GM21360 (cell line): Measurements from ENCODE around the gene ABAT.
"Not testable (repeated sequence)": the region's sequence is repeated elsewhere in the genome, so short reads cannot be mapped to it uniquely, and the experiment has no call there.

ENCODE experiments used
- ATAC-seq: cut with Tn5 transposase; IDR thresholded peaks from one replicate; pipeline ENCODE4 v1.9.1; 2021; ENCODE audit warnings: mild to moderate bottlenecking, moderate library complexity; ENCODE audit not compliant: unreplicated experiment

Gene ABAT

GRCh38 chr16:8774208-8774607 is 99.8 kb downstream of the ABAT start:
- ATAC-seq: no peak

DNA sequence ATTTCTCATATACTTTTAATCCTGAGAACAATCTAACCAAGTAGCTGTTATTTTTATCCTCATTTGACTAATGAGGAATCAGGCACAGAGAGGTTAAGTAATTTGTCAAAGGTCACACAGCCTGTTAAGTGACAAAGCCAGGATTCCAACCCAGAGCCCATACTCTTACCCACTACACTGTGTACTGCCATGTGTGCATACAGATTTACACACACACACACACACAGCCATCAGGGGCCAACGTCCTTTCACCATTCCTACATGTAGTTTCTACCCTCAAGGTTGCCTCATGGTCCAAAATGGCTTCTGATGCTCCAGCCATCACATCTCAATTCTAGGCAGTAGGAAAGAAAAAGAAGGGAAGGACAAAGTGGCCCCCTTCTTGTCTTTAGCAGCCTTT is 100.9 kb downstream of the ABAT start:
- ATAC-seq: no peak

- no peak for ATAC-seq
These were observed 101.7 kb downstream of the ABAT start for GRCh38 chr16:8776129-8776584.

GRCh38 chr16:8777217-8777616 is 102.8 kb downstream of the ABAT start:
- no peak for ATAC-seq

DNA sequence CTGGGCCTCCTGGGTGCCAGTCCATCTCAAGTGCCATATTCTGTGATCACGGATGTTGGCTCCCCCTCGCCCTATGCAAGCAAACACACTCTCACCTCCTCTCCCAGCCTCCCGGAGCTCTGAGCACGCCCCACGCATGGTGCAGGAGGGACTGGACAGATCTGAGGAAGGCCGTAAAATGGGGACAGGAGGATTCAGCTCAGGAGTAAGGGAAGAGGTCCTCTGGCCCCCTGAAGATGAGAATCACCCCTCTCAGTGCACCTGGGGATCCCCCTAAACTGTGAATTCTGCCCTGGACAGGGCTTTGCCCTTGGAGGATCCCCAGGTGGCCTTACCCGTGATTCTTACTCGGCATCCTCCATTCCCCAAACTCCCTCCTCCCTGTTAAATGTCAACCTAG is 107.4 kb downstream of the ABAT start:
- no peak for ATAC-seq

DNA sequence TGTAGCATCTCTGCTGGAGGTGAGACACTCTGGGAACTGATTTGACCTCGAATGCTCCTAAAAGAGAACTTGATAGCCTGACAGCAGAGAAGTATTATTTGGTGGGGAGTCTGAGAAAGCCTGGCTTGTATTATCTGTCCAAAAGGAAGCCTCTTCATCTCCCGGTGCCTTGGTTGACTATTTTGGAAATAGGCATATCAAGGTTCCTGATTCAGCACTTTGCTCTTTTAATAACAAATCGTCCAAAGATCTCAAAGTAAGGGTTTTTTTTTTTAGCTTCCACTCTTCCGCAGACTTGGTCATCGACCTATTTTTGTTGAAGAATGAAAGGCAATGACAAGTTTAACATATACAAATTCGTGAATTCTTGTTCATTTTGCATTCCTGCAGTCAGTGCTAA is 108.3 kb downstream of the ABAT start:
- ATAC-seq: no peak

- ATAC-seq: no peak
These were observed 111.0 kb downstream of the ABAT start for GRCh38 chr16:8785408-8785807.

GRCh38 chr16:8786316-8786715 is 111.9 kb downstream of the ABAT start:
- not testable (repeated sequence) for ATAC-seq

GRCh38 chr16:8788578-8789172 is 114.3 kb downstream of the ABAT start:
- no peak for ATAC-seq

GRCh38 chr16:8795091-8795490 is 120.7 kb downstream of the ABAT start:
- ATAC-seq: no peak

- no peak for ATAC-seq
These were observed 121.4 kb downstream of the ABAT start for GRCh38 chr16:8795818-8796217.

- ATAC-seq: peak; percentile 2
These were observed 122.3 kb downstream of the ABAT start for GRCh38 chr16:8796469-8797363.

DNA sequence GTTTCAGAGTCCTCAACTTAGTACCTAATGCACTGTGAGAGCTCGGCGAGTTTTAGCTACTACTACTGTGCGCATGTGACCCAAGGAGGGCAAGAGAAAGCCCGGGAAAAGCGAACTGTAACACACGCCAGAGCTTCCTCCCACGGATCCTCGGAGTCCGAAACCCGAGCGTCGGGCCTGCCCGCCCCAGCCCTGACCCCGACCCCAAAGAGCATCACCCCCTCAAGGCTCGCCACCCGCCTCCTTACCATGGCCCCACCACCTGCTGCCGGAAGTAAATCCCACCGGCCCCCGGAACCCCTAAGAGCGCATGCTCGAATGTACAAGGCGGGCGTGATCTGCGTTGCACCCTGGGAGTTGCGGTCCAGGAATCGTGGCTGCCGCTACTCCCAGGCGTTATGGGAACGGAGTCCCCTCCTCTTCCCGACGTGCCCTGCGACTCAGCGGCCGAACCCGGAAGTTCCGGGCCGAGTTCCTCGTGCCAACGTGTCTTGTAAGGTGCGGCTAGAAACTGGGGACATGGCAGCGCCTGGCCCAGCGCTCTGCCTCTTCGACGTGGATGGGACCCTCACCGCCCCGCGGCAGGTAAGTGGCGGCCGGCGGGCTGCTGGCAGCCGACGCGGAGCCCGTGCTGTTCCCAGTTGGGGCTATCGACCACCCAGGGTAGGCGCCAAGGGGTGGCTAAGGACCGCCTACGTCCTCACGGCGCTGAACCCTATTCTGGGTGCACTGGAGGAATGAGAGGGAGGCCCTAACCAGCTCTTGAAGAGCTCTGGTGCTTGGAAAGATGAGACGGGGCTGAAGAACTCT is 123.2 kb downstream of the ABAT start, which contains the start of the genes PMM2 and TMEM186:
TSS of gene PMM2 (plus strand) at position 476 of the 810 bp plus-strand sequence. CDS start at position 520, 44 bp downstream.
TSS of gene TMEM186 (minus strand) at position 276 of the 810 bp plus-strand sequence. CDS start at position 251, 25 bp downstream.
- peak; percentile 93 for ATAC-seq

DNA sequence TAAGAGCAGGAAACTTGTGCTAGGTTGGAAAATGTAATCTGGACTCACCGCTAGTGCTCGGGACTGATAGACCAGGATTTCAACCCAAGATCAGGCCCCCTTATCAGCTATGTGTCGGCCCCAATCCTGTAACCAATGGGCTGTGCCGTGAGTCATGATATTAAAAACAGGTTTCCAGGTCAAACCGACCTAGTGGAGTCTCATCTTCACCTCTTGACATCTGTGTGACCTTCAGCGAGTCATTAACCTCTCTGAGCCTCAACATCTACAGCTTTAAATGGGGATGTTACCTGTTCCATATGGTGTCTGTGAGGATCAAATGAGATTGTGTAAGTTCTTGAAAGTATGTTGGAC is 123.7 kb downstream of the ABAT start:
- no peak for ATAC-seq

DNA sequence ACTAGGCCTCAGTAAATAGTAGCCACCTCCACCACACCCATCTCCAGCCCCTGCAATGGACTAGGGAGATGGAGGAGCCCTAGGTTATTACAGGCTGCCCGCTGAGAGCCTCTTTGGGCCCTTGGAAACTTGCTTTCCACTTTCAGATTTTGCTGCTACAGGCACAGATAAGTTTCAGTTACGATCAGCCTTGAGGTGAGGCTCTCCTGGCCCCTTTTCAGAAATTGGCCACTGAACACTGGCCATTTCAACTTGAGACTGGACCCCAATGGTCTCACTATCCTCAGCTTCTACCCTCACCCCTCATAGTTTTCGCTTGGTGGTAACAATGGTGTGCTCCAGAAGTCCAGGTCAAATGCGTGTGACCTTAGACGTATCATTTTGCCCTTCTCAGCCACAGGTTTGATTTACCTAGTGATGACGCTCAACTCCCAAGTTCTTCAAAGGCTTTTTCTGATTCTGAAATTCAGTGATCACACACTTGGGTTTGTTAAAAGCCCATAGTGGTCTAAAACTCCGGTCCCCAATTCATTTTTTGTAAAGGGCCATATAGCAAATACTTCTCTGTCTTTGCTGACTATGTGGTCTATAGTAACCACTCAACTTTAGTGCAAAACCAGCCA is 124.2 kb downstream of the ABAT start:
- no peak for ATAC-seq

GRCh38 chr16:8801701-8802100 is 127.3 kb downstream of the ABAT start:
- no peak for ATAC-seq

DNA sequence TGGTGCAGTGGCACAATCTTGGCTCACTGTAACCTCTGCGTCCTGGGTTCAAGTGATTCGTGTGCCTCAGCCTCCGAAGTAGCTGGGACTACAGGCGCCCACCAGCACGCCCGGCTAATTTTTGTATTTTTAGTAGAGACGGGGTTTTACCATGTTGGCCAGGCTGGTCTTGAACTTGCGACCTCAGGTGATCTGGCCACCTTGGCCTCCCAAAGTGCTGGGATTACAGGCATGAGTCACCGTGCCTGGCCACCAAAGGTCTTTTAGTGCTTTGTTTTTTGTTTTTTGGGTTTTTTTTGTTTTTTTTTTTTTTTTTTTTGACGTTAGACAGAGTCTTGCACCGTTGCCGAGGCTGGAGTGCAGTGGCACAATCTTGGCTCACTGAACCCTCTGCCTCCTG is 129.3 kb downstream of the ABAT start:
- not testable (repeated sequence) for ATAC-seq

GRCh38 chr16:8804313-8804712 is 129.9 kb downstream of the ABAT start:
- no peak for ATAC-seq

GRCh38 chr16:8806272-8806983 is 132.0 kb downstream of the ABAT start:
- no peak for ATAC-seq

GRCh38 chr16:8807189-8807588 is 132.8 kb downstream of the ABAT start:
- no peak for ATAC-seq
